ELF-1 (cell line): ENCODE data around the gene SERPINA4.
A peak's percentile ranks its signal among the peaks of the same experiment; 100 is the strongest.

ENCODE experiments used
- DNase-seq: peaks from one replicate; pipeline ENCODE4 v3.0.0-alpha.2; 2016; ENCODE audit warnings: low read depth, low spot score

SERPINA4 gene, protein sequence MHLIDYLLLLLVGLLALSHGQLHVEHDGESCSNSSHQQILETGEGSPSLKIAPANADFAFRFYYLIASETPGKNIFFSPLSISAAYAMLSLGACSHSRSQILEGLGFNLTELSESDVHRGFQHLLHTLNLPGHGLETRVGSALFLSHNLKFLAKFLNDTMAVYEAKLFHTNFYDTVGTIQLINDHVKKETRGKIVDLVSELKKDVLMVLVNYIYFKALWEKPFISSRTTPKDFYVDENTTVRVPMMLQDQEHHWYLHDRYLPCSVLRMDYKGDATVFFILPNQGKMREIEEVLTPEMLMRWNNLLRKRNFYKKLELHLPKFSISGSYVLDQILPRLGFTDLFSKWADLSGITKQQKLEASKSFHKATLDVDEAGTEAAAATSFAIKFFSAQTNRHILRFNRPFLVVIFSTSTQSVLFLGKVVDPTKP

DNA sequence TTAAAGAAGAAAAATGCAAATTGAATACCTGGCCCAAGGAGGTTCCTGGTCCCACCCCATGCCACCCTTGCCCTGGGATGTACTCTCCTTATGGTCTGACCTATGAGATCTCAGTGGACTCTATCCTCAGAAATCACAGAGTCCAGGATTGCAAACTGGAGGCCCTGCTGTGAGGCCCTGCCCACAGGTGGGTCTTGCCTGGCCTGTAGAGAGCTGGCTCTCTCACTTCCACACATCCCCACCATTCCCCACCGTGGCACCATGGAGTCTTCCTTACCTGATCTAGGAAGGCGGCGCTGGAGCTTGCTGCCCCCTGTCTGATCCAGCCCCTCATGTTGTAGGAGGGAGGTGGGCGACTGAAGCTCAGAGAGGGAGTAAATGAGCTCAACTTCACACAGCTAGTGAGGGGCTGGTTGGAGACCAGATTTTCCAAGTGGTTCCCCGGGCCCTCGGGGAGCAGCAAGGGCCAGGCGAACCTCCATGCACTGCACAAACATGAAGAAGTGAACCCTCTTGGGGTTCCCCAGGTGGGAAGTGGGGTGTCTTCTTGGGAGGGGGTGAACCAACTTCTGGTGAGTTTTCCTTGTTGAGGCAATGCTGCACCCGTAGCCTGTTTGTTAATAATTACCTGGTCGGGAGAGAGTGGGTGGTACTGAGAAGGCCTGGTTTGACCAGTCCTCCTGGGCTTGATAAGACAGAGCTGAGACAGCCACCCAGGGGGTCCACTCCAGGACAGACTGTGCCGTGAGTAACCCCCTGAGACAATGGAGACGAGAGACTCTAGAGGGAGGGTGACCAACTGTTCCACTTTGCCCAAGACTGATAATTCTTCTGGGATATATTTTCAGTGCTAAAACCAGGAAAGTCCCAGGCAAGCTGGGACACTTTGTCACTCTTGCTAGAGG lies at the start of gene SERPINA4:
Gene SERPINA4 (plus strand): TSS at position 692 of the 905 bp plus-strand sequence. CDS start 2,041 bp downstream, outside the sequence.
- no peak for DNase-seq

DNA sequence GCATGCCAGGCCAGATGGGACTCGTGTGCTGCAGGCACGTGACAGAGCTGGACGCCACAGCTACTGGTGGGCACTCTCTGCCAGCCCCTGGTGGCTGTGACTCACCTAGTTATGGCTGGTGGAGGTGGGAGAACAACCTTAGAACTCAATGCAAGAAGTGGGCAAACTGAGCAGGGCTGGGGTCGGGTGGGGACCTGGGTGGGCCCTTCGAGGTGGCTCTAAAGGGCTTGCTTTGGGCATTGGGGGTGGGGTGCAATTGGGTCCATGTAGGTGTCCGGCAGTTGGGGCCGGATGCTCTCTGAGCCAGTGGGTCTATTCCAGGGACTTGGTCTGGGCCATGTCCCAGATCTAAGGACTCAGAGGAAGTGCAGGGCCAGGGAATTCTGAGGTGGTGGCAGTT lies 46.9 kb upstream of the SERPINA4 start:
- no peak for DNase-seq

DNA sequence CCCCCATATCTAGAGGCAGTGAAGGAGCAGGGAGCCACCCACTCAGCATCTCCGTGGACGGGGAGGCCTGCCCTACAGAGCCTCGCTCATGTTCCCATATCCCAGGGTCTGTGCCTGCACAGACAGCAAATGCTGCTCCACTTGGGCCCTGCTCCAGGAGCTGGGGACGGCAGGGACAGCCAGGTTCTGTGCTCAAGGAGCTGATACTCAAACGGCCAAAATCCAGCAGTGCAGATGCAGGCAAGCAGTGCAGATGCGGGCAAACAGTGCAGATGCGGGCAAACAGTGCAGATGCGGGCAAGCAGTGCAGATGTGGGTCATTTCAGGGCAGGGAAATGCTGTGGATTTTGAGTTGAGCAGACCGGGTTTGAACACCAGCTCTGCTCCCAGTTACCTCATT lies 45.8 kb upstream of the SERPINA4 start:
- DNase-seq, result no peak

DNA sequence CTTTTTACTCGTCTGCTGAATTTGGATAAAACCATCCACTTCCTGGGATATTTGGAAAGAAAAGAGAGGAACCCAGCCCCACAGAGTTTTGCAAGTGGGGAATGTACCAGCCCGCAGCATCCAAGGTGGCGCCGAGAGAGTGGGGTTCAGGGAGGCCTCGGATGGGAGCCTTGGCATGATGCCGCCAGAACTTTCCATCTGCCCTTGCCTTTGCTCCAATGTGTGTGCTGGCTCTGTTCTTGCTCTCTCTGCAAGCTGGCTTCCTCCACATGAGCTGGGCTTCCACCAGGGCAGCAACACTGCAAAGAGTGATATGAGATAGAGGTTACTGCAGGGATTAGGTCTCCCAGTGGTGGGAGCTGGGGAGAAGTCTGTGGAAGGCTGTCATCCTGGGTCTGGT lies 45.4 kb upstream of the SERPINA4 start:
- DNase-seq, result no peak

DNA sequence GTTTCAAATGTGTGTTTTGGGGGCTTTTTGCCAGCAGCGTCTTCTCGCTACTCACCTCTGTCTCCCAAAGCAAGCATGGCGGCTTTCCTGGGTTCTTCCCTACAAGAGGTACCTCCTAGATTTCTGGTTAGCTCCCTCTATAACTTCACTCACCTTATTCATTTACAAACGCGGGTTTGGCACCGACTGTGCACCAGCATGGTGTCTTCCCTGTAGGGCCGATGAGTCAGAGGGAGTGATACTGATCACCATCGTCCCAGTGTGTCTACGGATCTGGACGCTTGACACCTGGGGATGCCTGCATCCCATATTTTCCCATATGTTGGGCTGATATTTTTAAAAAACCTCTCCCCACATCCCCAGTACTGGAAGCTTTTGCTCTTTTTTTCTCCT lies 44.0 kb upstream of the SERPINA4 start:
- DNase-seq, result no peak

DNA sequence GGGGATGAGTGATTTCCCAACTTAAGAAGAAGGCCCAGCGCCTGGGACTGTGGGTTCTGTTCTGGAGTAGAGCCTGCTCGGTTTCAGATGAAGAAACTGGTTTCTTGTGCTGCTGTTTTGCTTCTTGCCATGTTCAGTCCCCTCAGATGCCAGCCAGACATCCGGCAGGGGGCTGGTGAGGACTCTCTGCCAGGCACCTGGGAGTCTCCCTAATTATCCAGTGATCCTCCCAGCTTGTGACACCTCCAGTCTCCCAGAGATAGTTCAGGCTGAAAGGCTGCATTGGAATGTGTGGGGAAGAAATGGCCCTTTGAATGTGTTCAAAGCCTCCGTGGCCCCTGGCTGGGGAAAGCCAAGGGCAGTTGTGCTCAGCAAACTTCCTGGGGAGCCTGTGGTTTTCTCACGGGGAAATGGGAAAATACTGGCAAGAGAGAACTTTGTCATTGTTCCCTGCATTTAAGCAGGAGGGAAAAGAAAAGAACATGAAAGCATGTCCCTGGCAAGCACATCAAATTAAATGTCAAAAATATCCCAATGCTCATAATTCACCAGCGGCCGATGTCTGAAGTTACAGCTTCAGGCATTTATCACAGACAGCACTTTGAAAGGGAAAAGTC lies 43.5 kb upstream of the SERPINA4 start:
- DNase-seq, result no peak

DNA sequence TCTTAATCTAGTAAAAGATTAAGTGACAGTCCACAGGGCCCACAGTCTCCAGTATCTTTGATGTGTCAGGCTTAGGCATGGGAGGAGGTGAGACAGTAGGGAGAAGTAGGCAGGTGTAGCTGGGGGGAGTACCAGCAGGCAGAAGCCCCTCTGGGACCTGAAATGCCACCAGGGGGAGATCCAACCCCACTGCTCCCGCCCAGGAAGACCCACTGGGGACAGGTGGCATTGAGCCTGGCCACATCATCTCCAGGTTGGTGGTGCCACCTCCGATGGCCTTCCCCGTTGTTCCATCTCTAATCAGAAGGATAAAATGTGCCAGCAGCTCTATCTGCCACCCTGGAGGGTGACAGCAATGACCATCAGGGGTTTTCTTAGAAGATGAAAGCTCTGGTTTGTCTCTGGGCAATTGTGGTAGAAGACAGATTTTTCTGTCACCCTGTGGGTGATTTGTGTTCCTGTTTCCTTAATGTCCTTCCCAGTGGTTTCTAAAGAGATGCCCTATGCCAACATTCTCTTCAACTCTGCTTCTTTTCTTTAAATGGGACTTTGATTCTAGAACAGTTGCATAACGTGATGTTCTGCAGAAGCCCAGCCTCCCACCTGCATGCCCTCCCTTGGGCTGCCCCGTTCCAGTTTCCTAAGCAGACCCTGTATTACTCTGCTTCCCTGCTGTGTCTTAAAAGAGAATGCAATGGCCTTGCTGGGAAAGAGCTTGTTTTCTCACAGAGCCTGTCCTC lies 39.7 kb upstream of the SERPINA4 start:
- DNase-seq, result no peak

DNA sequence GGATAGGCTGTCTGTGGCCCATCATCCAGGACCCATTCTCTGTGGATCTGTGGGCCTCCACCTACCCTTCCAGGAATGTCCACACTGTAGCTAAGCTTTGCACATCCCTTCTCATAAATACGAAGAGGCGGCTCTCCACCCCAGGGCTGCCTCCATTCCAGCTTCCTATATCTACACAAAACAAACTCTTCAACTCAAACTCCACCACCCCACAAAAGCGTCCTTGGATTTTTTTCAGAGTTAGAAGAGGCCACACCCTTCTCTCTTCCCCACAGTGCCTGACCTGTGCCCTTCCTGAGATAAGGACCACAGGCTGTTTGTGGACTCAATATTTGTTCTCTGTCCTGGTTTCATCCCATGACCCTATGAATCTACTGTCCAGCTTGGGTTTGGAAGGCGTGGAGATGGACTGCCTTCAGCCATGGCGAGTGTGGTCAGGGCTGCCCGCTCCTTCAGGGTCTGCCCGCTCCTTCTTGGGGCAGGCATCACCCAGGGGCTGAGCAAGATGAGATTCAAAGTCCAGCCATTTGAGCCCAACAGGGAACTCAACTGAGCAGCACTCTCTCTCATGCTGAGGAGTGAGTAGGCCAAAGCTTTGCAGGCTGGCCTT lies 39.0 kb upstream of the SERPINA4 start:
- DNase-seq, result no peak

DNA sequence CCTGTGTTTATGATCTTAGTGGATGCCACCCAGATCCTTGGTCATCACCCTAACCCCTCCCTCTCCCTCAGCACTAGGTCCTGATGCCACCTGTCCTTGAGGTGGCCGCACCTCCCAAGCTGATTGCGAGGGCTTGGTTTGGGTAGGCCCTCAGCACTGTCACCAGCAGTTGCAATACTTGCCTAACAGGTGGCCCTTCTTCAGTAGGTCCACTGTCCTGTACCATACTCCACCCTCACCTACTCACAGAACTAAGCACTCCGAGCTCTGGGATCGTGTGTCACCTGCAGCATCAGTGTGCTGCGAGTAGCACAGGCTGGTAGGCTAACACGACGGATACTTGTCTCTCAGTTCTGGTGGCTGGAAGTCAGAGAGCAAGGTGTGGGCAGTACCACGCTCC lies 38.0 kb upstream of the SERPINA4 start:
- no peak for DNase-seq

DNA sequence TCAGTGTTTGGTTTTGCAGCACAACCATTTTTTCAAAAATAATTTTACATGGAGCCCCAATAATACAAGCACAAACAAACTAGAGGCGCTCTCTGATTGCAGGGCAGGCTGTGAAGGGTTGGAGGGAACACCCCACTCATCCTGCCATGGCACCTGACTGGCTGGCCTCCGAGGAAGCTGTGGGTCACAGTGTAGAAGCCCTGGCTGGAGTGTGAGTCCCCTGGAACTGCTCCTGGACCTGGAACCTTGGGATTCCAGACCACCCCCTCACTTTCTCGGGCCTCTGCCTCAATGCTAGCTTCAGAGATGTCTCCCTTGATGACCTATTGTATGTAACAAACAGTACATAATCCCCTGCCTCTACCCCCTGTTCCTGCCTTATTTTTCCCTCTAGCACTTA lies 37.1 kb upstream of the SERPINA4 start:
- DNase-seq, result no peak

DNA sequence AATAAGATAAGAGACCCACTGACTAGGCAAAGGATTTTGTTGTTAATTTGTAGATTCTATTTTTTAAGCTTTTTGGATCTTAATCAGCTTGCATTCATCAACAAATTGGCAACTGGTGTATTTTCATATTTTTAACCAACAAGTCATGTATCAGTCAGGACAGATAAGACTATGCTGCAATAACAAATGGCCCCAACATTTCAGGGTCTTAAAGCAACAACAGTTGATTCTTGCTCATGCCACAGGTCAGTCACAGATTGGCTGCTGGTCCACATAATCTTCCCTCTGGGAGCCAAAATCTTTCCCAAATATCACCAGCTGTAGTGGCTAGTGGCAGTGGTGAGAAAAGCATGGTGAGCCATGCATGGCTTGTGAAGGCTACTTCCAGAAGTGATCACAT lies 30.1 kb upstream of the SERPINA4 start:
- DNase-seq, result no peak

DNA sequence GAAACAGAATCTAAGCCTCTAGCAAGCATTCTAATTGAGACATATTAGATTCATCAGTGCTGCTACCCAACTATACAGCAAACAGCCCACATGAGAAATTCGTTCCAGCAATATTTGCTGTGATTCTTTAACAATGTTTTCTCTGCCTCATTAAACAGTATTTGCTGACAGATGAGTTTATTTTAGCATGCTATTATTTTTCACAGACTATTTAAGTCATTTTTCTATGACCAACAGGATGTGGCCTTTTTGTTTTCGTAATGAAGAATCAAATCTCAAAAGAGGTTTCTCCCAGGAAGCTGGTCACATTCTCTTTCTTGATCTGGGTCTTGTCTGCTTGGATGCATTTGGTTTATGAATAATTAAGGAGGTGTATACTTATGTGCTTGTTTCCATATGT lies 28.8 kb upstream of the SERPINA4 start:
- no peak for DNase-seq

DNA sequence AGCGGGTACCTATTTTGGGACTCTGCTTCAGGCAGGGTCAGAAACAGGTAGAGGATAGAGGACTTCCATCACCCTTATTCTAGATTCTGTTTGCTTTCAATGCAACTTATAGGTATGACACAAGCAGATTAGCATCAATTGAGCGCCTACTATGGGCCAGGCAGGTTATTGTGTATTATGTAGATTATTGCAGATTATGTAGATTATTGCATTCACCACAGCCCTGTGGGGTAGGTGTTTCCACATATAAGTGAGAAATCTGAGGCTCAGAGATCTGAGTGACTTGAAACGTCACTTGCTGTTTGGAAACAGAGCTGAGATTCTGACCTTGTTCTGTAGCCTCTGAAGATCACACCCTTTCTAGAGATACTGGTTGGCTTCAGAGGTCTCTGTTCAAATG lies 25.7 kb upstream of the SERPINA4 start:
- no peak for DNase-seq

DNA sequence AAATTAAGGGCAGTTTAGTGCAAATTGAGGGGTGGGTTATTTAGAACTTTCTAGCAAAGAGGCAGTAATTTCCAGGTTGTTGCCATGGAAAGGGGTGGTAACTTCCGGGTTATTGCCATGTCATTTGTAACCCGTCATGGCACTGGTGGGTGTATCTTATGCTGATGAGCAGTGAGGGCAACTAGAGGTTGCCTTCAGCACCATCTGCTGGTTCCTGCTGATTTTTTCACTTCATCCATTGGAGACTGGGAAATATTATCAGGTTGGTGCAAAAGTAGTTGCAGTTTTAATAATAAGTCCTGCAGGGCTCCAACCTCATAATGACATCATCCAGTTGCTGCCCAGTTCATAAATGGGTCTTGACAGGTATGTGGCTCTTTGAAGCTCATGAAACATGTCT lies 24.4 kb upstream of the SERPINA4 start:
- DNase-seq, result no peak

DNA sequence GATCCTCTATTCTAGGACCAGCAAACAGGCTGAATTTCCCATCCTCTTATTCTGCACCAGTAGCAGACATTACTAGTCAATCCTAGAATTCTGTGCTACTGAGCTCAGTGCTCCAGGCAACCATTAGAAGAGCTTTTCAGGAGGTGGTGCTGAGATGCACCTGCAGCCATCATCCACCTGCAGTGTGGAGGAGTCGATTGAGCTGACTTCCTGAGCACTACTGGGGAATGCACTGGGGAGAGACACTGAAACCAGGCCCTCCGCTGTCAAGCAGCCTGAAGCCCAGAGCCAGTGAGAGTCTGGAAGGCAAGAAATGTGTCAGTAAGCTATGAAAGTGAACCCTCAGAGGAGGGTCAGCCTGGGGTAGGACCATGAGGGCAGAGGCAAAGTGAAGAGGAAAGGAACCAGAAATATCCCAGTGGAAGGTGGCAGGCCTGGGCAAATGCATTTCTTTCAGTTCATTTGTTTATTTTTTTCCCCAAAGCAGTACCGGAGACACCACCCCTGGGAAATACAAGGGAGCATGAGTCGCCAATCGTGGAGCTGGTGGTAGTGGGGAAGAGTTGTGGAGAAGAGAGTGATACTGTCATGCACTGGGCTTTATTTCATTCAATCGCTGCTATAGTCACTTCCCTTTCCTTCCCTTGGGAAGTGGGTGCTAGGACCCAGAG lies 23.0 kb upstream of the SERPINA4 start:
- DNase-seq, result no peak

DNA sequence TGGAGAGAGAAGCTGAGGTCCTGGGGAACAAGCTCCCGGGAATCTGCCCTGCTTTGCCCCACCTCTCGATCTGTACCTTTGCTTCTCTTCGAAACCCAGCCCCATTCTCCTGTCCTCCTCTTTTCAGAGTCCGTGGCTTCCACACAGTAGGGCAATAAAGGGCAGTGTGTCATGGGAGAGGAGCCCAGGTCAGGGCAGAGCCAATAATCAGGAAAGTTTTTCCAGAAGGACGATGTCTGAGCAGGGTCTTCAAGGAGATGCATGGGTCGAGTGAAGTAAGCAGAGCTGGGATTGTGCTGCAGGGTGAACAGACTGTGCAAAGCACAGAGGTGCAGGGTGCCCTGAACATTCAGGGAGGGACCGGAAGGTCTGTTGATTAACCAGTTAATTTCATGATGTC lies 22.1 kb upstream of the SERPINA4 start:
- DNase-seq, result no peak

DNA sequence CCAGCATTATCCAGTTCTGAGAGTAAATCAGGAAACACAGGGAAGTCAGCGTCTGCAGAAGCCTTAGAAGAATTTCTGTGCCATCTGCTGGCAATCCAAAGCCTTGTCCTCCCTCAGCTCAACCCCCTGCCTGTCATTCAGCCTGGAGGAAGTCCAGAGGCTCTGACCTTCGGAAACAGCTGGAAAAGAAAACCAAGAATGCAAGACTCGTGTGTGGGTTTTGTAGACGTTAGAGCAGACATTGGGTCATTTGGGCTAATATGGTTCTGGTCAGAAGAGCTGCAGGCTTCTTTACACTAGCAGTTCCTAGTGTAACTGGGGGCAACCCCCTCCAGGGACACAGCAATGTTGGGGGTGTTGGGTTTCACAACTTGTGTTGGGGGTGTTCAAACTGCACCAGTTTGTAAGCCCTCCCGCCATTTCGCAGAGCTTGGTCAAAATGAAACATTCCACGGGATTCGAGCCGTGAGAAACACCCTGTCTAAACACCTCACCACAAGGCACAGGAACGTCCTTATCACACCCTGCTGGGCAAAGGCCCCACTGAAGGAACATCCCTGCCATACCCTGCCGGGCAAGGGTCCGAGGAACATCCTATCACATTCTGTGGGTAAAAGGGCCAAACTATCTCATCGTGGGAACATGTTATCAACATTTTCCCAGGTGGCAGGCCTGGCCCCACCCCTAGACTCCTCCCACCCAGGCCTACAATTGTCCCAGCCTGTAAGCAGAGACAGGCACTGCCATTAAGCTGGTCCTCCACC lies 21.0 kb upstream of the SERPINA4 start:
- peak; percentile 44 for DNase-seq

DNA sequence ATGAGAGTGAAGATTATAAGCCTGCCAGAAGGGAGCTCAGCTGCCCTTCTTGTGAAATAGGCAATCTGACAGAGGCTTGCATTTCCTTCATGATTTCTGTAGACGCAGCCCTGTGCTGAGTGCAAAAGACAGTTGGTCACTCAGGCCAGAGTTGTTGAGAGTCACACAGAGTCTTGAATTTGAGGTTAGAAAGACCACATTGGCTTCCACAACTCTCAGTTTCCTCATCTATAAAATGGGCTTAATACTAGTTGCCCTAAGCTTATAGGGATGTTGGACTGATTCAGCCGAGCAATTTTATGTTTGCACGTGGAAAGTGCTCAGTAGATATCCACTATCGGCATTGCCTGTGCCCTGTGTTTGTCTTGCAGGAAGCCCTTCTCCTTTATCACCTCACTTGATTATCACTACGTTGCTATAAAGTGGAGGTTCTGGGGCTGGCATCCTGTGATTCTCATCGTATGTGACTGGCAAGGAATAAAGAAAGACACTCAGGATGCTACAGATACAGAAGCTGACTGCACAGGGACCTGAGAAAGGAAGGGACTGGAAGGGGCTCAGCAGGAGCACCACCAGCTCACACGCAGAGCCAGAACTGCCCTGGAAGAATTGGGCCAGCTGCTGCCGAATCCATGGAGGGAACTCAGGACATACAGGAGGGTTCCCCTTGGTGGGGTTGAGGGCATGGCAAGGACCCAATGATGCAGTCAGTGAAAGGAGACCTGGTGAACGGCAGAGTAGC lies 19.8 kb upstream of the SERPINA4 start:
- DNase-seq, result no peak
